ENCODE measurements around the gene CEP85.

DNA sequence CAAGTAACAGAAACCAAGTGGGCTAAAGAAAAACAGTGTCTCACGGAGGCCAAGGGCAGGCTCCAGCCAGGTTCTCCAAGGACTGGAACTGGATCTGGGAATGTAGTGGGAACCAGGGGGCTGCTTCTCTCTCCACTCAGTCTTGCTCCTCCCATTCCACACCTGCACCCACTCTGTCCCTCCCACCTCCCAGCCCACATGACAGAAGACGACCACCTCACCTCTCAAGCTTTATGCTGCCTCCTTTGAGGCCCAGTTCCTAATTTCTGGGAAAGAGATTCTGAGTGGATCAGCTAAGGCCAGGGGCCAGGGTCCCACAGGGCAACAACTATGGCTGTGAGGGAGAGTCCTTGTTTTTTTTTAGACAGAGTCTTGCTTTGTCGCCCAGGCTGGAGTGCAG, 18.8 kb upstream of the CEP85 start:
- TF ChIP-seq, protein P1, sequence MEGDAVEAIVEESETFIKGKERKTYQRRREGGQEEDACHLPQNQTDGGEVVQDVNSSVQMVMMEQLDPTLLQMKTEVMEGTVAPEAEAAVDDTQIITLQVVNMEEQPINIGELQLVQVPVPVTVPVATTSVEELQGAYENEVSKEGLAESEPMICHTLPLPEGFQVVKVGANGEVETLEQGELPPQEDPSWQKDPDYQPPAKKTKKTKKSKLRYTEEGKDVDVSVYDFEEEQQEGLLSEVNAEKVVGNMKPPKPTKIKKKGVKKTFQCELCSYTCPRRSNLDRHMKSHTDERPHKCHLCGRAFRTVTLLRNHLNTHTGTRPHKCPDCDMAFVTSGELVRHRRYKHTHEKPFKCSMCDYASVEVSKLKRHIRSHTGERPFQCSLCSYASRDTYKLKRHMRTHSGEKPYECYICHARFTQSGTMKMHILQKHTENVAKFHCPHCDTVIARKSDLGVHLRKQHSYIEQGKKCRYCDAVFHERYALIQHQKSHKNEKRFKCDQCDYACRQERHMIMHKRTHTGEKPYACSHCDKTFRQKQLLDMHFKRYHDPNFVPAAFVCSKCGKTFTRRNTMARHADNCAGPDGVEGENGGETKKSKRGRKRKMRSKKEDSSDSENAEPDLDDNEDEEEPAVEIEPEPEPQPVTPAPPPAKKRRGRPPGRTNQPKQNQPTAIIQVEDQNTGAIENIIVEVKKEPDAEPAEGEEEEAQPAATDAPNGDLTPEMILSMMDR (IDR thresholded peaks at IDR 0.05; ENCODE audit: low read depth, low read length): no peak
- no peak for TF ChIP-seq EZH2phosphoT487 (IDR thresholded peaks at IDR 0.05; ENCODE audit: low read depth)

All from OCI-LY3 (cell line).